ENCODE measurements around the gene ATP6V0A1. TPM values are rescaled to one million over a fixed set of nuclear protein-coding genes. Genes with fewer than 3 reads are reported as not detected.

ATP6V0A1 gene
- total and polyA plus RNA-seq, 7 experiments from 2014 or later: 10.7 to 74.8 (median 17.4) TPM

GRCh38 chr17:42422412-42422957 is 36.2 kb upstream of the ATP6V0A1 start:
- no peaks in the 10 kb centered on the region for H3K9me3 ChIP-seq (ENCODE audit: control insufficient read depth in 2 of 3, low read length in 3 of 3)
- peaks cover 6 to 9% of the 10 kb centered on the region in 2 donors for H3K27me3 ChIP-seq (ENCODE audit: control insufficient read depth in 2 of 2, insufficient read depth in 2 of 2, low read length in 2 of 2)
- H3K4me3 Mint-ChIP-seq: peak overlapping the region; percentile 83 to 96 (median 88)
- H3K27ac ChIP-seq (ENCODE audit: low read depth, low read length): no peak overlapping the region
- no peaks in the 10 kb centered on the region for H3K36me3 ChIP-seq (ENCODE audit: control insufficient read depth in 2 of 3, insufficient read depth in 3 of 3, low read length in 3 of 3)
- H3K4me1 ChIP-seq (ENCODE audit: control insufficient read depth in 2 of 2, insufficient read depth in 2 of 2, low read length in 2 of 2): peaks cover 0 to 14% of the 10 kb centered on the region in 2 donors
- H3K27me3 Mint-ChIP-seq: peaks cover 0 to 64% (median 14%) of the 10 kb centered on the region in 5 donors
- H3K4me3 ChIP-seq (ENCODE audit: low read length): peak overlapping the region; percentile 65
- peaks cover 0 to 1% (median 0%) of the 10 kb centered on the region in 11 donors for H3K9me3 Mint-ChIP-seq
- H3K36me3 Mint-ChIP-seq: peaks cover 0 to 2% (median 0%) of the 10 kb centered on the region in 5 donors
- ChIA-PET POLR2A (interaction anchor here (1.3 kb wide), 1 partner anchor 34 kb away, joined by 3 read pairs; the partner anchor contains the start of gene STAT3), CTCF (interaction anchor here (0.6 to 1.2 kb wide), 2 partner anchors 16 to 21 kb away, joined by 3 read pairs; no protein-coding TSS in a partner anchor)
- DNase-seq (peak in 2 of 9 donors; percentile 28 to 33), ATAC-seq (peak; percentile 65)
- H3K27ac Mint-ChIP-seq: peak overlapping the region in 3 of 9 donors; percentile 28 to 69 (median 64)
- peaks cover 5 to 29% (median 14%) of the 10 kb centered on the region in 7 donors for H3K4me1 Mint-ChIP-seq
- intact Hi-C loops (cut with micrococcal nuclease): loop anchor here in 1 of 2 donors (1.0 to 5.0 kb wide), 2 partner anchors 13 to 35 kb away; partner anchors contain the start of gene ATP6V0A1

DNA sequence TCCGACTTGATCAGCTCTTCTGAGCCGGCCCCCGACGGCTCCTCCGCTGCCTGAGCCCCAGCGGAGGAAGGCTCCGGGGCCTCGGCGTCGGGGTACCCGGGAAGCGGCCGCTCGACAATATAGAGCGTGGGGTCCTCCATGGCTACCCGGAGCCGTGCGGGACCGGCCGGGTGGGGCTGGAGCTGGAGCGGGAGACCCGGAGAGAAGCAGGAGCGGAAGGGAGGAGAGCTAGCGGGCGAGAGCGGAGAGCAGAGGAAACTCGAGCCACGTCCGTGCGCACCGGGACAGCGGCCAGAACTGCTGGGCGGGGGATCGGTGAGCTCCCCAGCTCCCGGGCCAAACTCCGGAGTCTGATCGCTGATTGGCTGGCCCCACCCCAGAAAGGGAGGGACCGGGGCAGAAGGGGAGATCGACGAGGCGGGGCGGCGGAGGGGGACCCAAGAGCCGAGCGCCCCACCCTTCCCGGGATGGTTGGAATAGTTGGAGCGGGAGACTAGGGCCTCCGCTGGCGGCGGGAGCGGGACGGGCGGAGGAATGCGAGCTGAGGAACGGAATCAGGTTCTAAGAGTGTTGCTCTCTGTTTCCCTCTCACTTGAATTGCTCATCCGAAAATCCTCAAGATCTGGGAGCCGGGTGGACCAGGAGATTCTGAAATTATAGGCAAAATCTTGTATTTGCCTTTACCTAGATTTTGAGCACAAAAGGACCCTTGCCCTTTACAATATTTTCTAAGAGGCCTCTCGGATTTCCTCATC is 35.5 kb upstream of the ATP6V0A1 start, which contains the start of gene CAVIN1:
TSS of gene CAVIN1 (minus strand) at position 299 of the 755 bp plus-strand sequence. CDS start at position 140, 159 bp downstream.
- DNase-seq (peak in 1 of 9 donors; percentile 49), ATAC-seq (peak; percentile 38)
- Histone ChIP-seq H3K27me3 (ENCODE audit: control insufficient read depth in 2 of 2, insufficient read depth in 2 of 2, low read length in 2 of 2) (peaks cover 6 to 9% of the 10 kb centered on the region in 2 donors), H3K4me1 (ENCODE audit: control insufficient read depth in 2 of 2, insufficient read depth in 2 of 2, low read length in 2 of 2) (peaks cover 0 to 14% of the 10 kb centered on the region in 2 donors), H3K27ac (ENCODE audit: low read depth, low read length) (no peak within 1 kb of the TSS), H3K4me3 (ENCODE audit: low read length) (peak within 1 kb of the TSS; percentile 65), H3K9me3 (ENCODE audit: control insufficient read depth in 2 of 3, low read length in 3 of 3) (no peaks in the 10 kb centered on the region), H3K36me3 (ENCODE audit: control insufficient read depth in 2 of 3, insufficient read depth in 3 of 3, low read length in 3 of 3) (no peaks in the 10 kb centered on the region)
- H3K4me1 Mint-ChIP-seq: peaks cover 6 to 29% (median 14%) of the 10 kb centered on the region in 7 donors
- CTCF ChIA-PET: interaction anchor here (0.6 to 1.2 kb wide), 2 partner anchors 17 to 35 kb away, joined by 3 read pairs; partner anchors contain the start of gene STAT3
- H3K9me3 Mint-ChIP-seq: peaks cover 0 to 1% (median 0%) of the 10 kb centered on the region in 11 donors
- peak within 1 kb of the TSS in 5 of 9 donors; percentile 28 to 69 (median 46) for H3K27ac Mint-ChIP-seq
- POLR2A ChIA-PET: interaction anchor here (1.3 kb wide), 1 partner anchor 35 kb away, joined by 3 read pairs; the partner anchor contains the start of gene STAT3
- peak within 1 kb of the TSS; percentile 83 to 96 (median 88) for H3K4me3 Mint-ChIP-seq
- peaks cover 0 to 65% (median 14%) of the 10 kb centered on the region in 5 donors for H3K27me3 Mint-ChIP-seq
- intact Hi-C loops (cut with micrococcal nuclease): loop anchor here in 1 of 2 donors (1.0 to 5.0 kb wide), 2 partner anchors 12 to 34 kb away; partner anchors contain the start of gene ATP6V0A1
- peaks cover 0 to 2% (median 0%) of the 10 kb centered on the region in 5 donors for H3K36me3 Mint-ChIP-seq

DNA sequence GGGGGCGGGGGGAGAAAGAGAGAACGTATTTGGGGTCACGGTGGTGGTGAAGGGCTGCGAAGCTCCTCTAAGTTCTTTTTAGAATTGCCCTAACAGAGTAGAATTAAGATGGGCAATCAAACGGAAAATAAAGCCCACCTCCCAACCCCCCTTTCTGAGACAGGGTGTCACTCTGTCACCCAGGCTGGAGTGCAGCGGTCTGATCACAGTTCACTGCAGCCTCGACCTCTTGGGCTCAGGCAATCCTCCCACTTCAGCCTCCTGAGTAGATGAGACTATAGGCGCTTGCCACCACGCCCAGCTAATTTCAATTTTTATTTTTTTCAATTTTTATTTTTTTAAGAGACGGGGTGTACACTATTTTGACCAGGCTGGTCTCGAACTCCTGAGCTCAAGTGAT is 34.9 kb upstream of the ATP6V0A1 start:
- Histone ChIP-seq H3K9me3 (ENCODE audit: control insufficient read depth in 2 of 3, low read length in 3 of 3) (no peaks in the 10 kb centered on the region), H3K27ac (ENCODE audit: low read depth, low read length) (no peak overlapping the region), H3K4me3 (ENCODE audit: low read length) (no peak overlapping the region), H3K36me3 (ENCODE audit: control insufficient read depth in 2 of 3, insufficient read depth in 3 of 3, low read length in 3 of 3) (no peaks in the 10 kb centered on the region), H3K27me3 (ENCODE audit: control insufficient read depth in 2 of 2, insufficient read depth in 2 of 2, low read length in 2 of 2) (peaks cover 6 to 9% of the 10 kb centered on the region in 2 donors), H3K4me1 (ENCODE audit: control insufficient read depth in 2 of 2, insufficient read depth in 2 of 2, low read length in 2 of 2) (peaks cover 0 to 14% of the 10 kb centered on the region in 2 donors)
- ChIA-PET CTCF (no interaction called here), POLR2A (no interaction called here)
- Mint-ChIP-seq H3K4me3 (peak overlapping the region in 8 of 10 donors; percentile 9 to 96 (median 82)), H3K27ac (peak overlapping the region in 1 of 9 donors; percentile 46), H3K9me3 (peaks cover 0 to 1% (median 0%) of the 10 kb centered on the region in 11 donors), H3K36me3 (peaks cover 0 to 2% (median 0%) of the 10 kb centered on the region in 5 donors), H3K27me3 (peaks cover 0 to 71% (median 14%) of the 10 kb centered on the region in 5 donors), H3K4me1 (peaks cover 7 to 29% (median 16%) of the 10 kb centered on the region in 7 donors)
- DNase-seq (no peak), ATAC-seq (no peak)
- intact Hi-C loops (cut with micrococcal nuclease): loop anchor here in 1 of 2 donors (5.0 kb wide), 1 partner anchor 34 kb away; the partner anchor contains the start of gene ATP6V0A1

GRCh38 chr17:42424991-42425610 is 33.6 kb upstream of the ATP6V0A1 start:
- peaks cover 0 to 70% (median 14%) of the 10 kb centered on the region in 5 donors for H3K27me3 Mint-ChIP-seq
- Histone ChIP-seq H3K27ac (ENCODE audit: low read depth, low read length) (no peak overlapping the region), H3K36me3 (ENCODE audit: control insufficient read depth in 2 of 3, insufficient read depth in 3 of 3, low read length in 3 of 3) (no peaks in the 10 kb centered on the region), H3K9me3 (ENCODE audit: control insufficient read depth in 2 of 3, low read length in 3 of 3) (no peaks in the 10 kb centered on the region), H3K4me3 (ENCODE audit: low read length) (no peak overlapping the region), H3K4me1 (ENCODE audit: control insufficient read depth in 2 of 2, insufficient read depth in 2 of 2, low read length in 2 of 2) (peaks cover 0 to 14% of the 10 kb centered on the region in 2 donors), H3K27me3 (ENCODE audit: control insufficient read depth in 2 of 2, insufficient read depth in 2 of 2, low read length in 2 of 2) (peaks cover 6 to 9% of the 10 kb centered on the region in 2 donors)
- ATAC-seq: no peak
- POLR2A ChIA-PET: no interaction called here
- H3K4me3 Mint-ChIP-seq: no peak overlapping the region
- no peak overlapping the region for H3K27ac Mint-ChIP-seq
- DNase-seq: no peak
- peaks cover 0 to 1% (median 0%) of the 10 kb centered on the region in 11 donors for H3K9me3 Mint-ChIP-seq
- peaks cover 0 to 2% (median 0%) of the 10 kb centered on the region in 5 donors for H3K36me3 Mint-ChIP-seq
- H3K4me1 Mint-ChIP-seq: peaks cover 7 to 29% (median 16%) of the 10 kb centered on the region in 7 donors
- CTCF ChIA-PET: interaction anchor here (0.7 to 1.0 kb wide), 2 partner anchors 71 to 197 kb away, joined by 3 read pairs; no protein-coding TSS in a partner anchor
- intact Hi-C loops (cut with micrococcal nuclease): loop anchor here in 1 of 2 donors (5.0 kb wide), 1 partner anchor 32 kb away; the partner anchor contains the start of gene ATP6V0A1

DNA sequence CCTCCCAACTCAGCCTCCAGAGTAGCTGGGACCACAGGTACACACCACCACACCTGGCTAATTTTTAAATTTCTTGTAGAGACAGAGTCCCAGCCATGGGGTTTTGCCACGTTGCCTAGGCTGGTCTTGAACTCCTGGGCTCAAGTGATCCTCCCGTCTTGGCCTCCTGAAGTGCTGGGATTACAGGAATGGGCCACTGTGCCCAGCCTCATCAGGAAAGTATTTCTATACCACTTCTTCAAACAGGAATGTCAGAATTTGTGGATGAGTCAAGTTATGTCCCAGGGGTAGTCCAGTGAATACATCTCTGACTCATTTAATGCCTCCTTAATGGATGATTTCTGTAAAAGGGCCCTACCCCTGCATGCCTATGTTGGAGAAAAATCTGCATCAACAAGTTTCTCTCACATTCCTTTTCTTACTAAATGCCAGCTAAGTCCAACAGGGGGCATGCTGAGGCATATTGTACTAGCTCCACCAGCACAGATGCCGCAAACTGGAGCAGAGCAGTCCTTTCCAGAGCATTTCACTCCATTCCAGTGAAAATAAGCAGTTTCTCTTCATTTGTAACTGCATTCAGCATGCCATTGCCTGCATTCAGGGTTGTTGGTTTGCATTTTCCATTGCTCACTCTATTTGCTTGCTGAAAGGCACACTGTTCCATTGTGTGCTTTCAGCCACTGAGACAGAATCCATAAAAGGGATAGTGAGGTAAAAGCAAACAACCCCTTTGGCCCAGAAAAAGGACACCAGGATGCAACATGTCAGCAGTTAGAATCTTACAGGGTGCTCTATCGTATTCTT is 30.3 kb upstream of the ATP6V0A1 start:
- no peaks in the 10 kb centered on the region for H3K9me3 Mint-ChIP-seq
- ATAC-seq: peak; percentile 79
- peaks cover 0 to 3% of the 10 kb centered on the region in 2 donors for H3K4me1 ChIP-seq (ENCODE audit: control insufficient read depth in 2 of 2, insufficient read depth in 2 of 2, low read length in 2 of 2)
- H3K27ac Mint-ChIP-seq: no peak overlapping the region
- H3K27me3 Mint-ChIP-seq: peaks cover 0 to 59% (median 5%) of the 10 kb centered on the region in 5 donors
- peaks cover 2 to 5% of the 10 kb centered on the region in 2 donors for H3K27me3 ChIP-seq (ENCODE audit: control insufficient read depth in 2 of 2, insufficient read depth in 2 of 2, low read length in 2 of 2)
- no peak overlapping the region for H3K27ac ChIP-seq (ENCODE audit: low read depth, low read length)
- no peaks in the 10 kb centered on the region for H3K9me3 ChIP-seq (ENCODE audit: control insufficient read depth in 2 of 3, low read length in 3 of 3)
- H3K4me3 ChIP-seq (ENCODE audit: low read length): no peak overlapping the region
- peak in 7 of 9 donors; percentile 30 to 58 (median 49) for DNase-seq
- POLR2A ChIA-PET: no interaction called here
- CTCF ChIA-PET: interaction anchor here (0.5 to 3.0 kb wide), 6 partner anchors 8 to 92 kb away, joined by 3 to 11 read pairs (median 4); no protein-coding TSS in a partner anchor
- H3K4me3 Mint-ChIP-seq: no peak overlapping the region
- no peaks in the 10 kb centered on the region for H3K36me3 Mint-ChIP-seq
- H3K4me1 Mint-ChIP-seq: peaks cover 0 to 6% (median 3%) of the 10 kb centered on the region in 7 donors
- H3K36me3 ChIP-seq (ENCODE audit: control insufficient read depth in 2 of 3, insufficient read depth in 3 of 3, low read length in 3 of 3): no peaks in the 10 kb centered on the region
- intact Hi-C loops (cut with micrococcal nuclease): loop anchor here (1.0 kb wide), 2 partner anchors 89 to 99 kb away; no protein-coding TSS in a partner anchor

Data from naive thymus-derived CD4-positive, alpha-beta T cell (primary cell).